ELR (cell line): Measurements from ENCODE around the gene CWC25.
"Not testable (repeated sequence)": the region's sequence is repeated elsewhere in the genome, so short reads cannot be mapped to it uniquely, and the experiment has no call there.

Experiments used
- DNase-seq: peaks from one replicate; pipeline ENCODE4 v3.0.0-alpha.2; 2015; ENCODE audit warnings: low read depth

CWC25 gene

DNA sequence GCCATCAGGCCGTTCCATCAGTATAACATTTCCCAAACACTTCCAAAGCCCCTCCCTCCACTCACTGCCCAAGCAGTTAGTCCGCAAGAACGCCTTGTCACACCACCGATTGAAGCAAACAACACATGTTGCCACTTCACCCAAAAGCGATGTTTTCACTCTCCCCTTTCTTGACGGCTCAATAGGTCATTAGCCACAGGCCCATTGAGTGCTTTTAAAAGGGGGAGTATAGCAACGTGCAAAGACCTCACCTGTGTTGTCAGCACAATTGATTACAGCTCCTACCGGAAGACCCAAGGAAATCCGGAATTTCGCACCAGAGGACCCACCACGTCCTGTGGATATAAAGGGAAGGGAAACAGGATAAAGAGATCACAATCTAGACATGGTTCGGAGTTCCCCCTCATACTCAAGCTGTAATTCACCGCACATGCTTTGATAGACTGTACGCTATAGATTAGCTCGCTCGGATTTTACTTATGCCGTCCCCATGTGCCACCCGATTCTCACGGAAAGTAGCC lies 27.7 kb upstream of the CWC25 start:
- DNase-seq = peak; percentile 37

DNA sequence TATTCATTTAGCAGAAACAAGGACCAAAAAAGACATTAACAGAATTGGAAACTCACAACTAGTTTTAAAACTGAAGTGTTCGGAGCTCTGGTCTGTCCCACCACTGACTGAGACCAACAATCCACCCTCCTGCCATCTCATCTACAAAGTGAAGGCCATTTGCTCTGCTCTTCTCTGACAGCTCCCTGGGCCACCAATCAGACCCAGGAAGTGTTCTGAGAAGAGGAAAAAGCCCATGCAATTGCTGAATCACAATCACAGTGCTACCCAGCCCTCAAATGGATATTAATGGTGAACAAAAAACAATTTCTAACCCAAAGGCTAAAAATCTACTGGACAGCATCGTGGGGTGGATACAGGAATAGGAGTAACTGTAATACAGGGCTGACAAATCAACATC lies 26.3 kb upstream of the CWC25 start:
- DNase-seq = peak; percentile 42

DNA sequence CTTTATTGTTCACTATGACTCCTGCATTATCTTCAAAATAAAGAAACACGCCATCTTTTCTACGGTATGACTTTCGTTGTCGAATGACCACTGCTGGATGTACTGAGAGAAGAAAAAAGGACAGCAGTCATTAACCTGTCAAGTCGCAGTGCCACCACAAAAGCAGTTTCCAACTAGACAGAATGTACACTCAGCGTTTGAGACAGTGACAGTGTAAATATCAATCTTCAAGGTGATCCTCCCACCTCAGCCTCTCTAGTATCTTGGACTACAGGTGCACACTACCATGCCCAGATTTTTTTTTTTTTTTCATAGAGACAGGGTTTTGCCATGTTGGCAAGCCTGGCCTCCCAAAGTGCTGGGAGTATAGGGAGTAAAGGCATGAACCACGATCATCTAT lies 25.3 kb upstream of the CWC25 start:
- DNase-seq = no peak

DNA sequence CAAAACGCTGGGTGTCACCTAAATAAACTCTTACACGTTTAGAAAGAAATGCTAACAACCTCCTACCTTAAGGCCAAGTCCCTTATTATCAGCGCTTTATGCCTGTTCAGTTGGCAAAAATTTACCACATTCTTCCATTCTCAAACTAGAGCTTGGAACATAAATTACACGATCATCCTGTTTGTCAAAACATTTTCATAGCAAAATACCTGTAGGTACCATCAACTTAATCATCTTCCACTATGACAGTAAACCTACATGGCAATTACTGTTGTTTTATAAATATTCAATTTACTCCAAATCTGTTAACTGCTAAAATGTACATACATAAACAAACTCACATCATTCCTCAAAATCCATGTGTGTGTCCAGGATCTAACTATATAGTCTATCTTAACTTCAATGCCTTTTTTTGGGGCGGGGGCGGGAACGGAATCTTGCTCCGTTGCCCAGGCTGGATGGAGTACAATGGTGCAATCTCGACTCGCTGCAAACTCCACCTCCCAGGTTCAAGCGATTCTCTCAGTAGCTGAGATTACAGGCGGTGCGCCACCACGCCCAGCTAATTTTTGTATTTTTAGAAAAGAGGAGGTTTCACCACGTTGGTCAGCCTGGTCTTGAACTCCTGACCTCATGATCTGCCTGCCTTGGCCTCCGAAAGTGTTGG lies 24.0 kb upstream of the CWC25 start:
- DNase-seq = no peak

DNA sequence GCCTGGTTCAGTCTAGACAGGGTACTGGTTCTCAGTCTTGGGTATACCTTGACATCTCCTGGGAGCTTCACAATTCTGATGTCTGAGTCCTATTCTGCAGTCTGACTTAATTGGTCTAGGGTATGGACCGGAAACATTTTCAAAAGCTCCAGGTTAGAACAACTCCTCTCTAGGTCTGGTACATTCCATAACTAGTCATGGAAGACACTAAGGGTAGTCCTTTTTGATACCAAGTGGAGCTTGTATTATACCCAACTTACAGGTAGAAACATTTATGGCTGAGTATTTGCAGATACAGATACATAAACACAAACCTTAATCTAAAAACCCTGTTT lies 23.4 kb upstream of the CWC25 start:
- DNase-seq = no peak

DNA sequence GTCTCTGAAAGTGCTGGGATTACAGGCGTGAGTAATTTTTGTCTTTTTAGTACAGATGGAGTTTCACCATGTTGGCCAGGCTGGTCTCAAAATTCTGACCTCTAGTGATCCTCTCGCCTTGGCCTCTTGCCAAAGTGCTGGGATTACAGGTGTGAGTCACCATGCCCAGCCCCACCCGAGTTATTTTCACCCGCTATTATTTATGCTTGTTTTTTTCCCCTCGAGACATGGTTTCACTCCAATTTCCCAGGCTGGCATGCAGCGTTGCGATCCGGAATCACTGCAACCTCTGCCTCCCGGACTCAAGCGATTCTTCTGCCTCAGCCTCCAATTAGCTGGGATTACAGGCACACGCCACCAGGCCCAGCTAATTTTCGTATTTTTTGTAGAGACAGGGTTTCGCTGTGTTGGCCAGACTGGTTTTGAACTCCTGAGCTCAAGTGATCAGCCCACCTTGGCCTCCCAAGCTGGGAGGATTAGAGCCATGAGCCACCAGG lies 19.2 kb upstream of the CWC25 start:
- no peak for DNase-seq

DNA sequence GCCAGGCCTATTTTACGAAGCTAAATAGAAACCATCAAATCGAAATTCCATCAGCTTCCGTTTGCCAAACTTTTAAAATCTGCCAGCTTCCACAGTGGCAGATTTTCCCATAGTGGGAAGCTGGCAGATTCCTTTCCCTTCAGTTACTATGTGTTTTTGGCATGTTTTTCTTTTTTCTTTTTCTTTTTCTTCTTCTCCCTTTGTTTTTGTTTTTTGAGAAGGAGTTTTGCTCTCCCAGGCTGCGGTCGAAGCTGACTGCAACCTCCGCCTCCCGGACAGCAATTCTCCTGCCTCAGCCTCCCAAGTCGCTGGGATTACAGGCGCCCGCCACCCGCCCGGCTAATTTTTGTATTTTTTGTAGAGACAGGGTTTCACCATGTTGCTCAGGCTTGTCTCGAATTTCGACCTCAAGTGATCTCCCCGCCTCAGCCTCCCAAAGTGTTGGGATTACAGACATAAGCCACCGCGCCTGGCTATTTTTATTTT lies 684 bp upstream of the CWC25 start:
- DNase-seq = no peak

DNA sequence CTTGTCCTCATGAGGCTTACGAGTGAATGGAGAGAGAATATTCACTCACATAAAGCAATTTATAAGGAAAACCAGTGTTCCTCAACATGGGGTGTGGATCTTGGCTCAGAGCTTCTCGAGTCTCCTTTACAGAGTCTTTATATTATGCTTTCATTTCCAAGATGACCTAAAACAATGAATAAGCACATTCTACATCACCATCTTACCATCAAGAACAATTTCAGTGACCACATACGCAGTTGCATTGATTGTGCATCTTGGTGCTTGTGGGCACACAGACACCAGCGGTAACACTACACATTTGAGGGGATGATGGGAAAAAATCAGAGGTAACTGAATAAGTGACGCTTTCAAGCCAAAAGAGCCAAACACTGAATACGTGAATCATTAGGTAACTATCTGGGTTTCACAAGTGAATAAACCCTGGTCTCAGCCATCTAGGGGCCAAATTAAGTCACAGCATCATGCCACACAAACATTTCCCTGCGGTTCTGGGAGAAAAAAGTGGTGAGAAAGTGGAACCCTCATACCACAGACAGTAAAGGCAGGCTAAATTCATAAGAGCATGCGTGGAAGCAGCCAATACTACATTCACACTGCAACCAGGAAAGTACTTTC lies 9.4 kb downstream of the CWC25 start:
- peak; percentile 84 for DNase-seq

DNA sequence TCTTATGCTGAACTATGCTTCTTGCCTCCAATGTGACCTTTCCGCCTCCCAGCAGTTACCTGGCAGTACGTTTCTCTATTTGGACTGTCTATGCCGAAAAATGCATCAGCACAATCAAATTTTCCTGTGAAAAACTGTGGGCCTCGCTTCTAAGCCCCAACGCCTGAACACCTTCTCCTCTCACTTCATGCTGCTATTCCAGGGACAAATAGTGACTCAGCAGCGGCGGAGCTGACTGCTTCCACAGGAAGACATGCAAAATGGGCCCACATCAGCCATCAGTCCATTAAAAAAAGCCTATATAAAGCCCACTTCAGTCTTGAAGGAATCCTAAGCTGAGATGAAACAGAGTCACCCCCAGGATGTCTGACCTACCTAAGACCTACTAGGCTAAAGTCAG lies 15.3 kb downstream of the CWC25 start:
- DNase-seq = no peak

DNA sequence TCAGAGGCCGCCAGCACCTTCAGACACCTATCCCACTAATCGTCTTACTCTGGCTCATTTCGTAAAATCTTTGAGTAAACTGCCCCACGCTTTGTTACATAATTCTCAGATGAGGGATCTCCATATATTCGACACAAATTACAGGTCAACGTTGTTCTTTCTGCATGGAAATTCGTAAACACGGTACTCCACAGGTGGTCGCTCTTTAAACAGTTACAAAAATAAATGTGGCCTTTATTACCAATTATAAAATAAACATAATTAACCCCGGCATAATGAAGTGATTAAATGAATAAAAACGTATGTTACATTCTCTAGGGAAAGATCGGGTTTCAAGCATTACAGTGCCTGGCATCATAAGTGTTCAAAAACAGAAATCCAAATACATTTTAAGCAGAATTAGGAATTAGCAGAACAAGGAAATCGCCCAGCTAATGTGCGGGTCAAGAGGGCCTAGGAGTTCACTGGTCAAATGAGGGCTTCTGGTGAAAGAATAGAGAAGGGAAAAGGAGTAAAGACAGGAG lies 24.8 kb downstream of the CWC25 start:
- DNase-seq = no peak

DNA sequence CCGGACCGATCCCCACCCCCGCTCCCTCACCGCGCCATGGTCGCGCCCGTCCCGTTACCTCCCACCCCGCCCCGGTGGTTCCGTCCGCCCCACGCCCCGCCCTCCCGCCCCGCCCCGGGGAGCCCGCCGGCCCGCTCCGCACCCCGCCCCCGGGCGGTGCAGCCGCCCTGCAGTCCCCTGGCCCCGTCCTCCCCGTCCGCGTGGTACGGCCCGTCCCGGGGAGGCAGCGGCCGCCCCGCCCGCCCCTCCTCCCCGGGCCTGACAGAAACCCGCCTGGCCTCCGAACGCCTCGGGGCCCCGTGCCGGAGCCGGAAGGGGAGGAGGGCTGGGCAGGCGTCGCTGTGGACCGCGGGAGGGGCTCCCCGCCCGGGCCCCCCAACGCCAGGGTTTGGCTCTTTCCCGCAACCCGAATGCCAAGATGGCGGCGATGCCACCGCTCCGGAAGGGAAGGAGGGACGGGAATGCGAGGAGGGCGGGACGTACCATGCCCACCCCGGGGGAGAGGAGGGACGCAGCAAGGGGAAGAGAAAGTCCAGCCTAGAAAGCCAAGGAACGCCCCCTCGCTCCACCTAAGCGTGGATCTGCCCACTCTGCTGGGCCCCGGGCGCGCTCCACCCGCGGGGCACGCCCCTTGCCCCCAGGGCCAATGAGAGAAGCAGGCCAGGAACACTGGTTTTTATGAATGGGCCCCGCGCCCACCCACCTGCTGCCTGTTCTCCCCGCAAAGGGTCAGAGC lies 25.5 kb downstream of the CWC25 start, which contains the start of gene PIP4K2B:
Gene PIP4K2B, minus strand, starts transcription at position 56 of the 736 bp plus-strand sequence. CDS start 132 bp downstream, outside the sequence.
- peak; percentile 99 for DNase-seq

DNA sequence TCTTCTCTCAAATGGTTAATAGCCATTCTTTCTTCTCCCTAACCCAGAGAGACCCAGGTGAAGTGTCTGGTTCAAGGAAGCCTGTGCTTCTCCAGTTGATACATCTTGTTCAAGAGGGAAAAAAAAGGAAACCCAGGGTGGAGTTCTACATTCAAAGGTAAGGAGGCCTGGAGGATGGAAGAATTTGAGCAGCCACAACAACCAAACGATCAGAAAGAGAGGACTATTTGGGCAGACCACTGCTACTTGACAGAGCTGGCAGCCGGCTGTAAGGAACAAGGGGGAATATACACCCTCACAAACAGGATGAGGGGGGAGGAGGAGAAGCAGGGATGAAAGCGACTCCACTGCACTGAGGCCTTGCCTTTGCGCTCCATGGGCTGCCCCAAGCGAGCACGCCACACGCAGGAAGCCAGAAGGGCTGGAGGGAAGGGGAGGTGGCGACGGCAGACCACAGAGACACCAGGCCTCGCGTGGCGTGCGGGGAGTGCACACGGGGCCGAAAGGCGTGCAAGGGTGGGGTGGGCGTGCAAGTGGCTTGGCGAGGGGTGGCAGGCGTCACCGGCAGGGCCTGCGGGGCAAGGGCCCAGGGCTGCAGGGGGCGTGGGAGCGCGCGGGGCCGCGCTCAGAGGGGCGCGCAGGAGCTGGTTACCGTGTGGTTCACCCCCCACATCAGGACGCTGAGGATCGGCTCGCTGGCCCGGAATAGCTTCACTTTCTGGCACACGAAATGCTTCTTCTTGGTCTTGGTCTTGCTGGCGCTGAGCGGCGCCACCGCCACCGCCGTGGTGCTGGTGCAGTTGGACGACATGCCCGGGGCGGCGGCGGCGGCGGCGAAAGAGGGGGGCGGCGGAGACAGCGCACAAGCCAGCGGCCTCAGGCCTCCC lies 26.3 kb downstream of the CWC25 start:
- peak; percentile 63 for DNase-seq

DNA sequence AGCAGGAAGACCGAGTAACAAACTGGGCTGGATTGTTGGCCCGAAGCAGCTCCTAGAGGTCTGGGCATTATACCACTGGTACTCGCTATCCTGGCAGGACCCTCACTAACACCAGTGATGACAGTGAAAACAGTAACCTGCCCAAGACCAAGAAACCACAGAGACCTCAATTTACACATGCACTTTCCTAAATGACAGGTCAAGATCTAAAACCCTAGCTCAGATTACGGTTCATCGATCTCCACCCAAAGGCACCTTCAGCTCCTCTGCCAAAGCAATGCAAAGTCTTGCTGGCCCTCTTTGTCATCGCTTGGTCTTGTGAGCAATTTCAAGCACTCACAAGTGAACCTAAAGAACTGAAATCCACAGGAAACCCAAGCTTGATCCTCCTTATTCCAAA lies 27.3 kb downstream of the CWC25 start:
- no peak for DNase-seq

DNA sequence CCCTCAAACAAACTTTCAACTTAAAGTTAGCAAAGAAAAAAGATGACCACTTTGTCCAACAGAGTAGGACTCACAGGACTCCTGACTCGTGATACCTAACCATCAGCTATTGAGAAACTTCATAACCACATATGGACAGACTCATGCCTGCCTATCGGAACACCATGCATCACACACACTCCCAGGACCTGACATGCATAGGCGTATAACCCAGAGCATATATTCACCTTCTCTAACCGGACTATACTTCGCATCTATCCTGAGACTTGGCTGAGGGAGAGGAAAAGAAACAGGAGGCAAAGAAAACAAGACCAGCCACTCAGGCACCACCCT lies 28.0 kb downstream of the CWC25 start:
- peak; percentile 48 for DNase-seq

DNA sequence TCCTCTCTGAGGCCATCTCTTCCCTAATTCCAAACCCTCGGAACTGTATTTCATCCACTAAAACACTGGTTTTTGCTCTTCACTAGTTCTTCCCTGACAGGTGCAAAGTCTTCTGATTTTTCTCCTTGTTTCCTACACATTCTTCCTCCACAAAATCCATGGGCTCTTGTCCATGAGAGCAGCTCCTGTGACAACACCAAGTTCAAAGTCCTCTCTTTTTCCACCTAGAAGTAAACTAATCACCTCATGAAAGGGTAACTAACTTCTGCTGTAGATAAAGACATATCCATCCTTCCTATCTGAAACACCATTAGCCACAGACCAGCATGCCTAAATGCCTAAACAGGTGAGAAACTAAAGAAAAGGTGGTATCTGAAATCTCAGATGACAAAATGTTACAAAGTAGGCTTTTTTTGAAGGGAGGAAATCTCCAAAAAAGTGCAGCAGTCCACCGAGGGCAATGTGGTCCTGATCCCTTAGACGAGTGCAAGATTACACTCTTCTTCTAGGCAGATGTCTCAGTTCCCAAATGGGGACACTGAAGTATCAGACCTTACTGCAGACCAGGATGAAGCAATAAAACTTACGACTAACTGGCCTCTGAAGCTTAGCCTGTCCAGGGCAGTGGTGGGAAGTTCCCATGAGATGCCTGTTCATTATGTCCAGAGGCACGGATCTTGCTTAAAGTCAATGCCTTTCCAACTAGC lies 28.5 kb downstream of the CWC25 start:
- DNase-seq = no peak

DNA sequence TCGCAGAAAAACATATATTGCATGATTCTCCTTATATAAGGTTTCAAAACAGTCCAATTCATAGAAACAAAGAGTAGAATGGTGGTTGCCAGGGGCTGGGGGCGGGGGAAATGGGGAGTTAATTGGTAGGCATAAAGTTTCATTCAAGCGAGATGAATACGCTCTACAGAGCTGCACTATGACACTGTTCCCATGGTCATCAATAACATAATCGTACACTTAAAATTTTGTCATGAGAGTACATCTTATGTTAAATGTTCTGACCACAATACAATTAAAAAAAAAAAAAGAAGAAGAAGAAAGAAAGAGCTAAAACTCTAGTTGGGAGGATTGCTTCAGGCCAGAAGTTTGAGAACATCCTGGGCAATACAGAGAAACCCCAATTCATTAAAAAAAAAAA lies 30.9 kb downstream of the CWC25 start:
- DNase-seq = no peak

DNA sequence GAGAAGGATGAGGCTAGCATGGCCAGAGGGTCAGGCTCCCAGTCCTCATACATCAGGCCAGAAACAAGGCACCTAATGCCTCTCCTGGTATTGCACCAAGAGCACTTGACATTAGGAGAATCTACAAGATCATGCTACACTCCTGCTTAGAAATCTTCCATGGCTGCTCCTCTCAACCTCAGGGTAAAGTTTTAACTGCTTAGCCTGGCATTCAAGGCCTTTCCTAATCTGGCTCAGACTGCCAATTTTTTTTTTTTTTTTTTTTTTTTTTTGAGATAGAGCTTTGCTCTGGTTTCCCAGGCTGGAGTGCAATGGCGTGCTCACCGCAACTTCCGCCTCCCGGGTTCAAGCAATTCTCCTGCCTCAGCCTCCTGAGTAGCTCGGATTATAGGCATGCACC lies 34.0 kb downstream of the CWC25 start:
- no peak for DNase-seq

DNA sequence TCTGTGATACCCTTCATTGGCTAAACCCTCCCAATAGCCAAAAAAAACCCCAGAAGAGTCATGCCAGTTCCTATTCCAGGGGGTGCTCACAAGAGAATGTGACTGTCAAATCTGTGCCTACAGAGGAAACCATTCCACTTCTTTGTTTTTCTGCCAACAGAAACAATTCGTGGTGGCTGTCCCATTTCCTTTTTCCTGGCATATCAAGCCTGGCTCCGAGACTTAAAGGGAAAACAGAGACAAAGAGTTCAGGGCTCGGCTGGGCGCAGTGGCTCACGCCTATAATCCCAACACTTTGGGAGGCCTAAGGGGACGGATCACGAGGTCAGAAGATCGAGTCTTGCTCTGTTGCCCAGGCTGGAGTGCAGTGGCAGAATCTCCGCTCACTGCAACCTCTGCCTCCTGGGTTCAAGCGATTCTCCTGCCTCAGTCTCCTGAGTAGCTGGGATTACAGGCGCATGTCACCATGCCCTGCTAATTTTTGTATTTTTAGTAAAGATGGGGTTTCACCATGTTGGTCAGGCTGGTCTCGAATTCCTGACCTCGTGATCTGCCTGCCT lies 34.9 kb downstream of the CWC25 start:
- not testable (repeated sequence) for DNase-seq

DNA sequence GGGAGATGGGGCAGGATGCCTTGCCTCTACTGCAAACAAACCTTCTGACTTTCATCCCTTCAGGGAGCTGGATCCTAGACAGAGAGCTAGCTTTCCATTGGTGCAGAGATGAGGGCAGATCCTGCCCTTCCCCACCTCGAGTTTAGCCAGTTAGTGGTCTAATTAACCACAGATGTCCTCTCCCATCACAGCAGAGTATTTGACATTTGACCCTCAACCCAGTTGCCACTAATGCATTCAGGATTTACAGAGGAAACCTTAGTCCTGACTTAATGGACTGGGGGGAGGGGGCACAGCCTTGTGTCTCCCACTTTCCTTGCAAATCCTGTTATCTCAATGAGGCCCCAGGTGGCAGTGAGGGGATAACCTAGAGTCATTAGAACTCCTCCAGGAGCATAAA lies 35.9 kb downstream of the CWC25 start:
- no peak for DNase-seq

DNA sequence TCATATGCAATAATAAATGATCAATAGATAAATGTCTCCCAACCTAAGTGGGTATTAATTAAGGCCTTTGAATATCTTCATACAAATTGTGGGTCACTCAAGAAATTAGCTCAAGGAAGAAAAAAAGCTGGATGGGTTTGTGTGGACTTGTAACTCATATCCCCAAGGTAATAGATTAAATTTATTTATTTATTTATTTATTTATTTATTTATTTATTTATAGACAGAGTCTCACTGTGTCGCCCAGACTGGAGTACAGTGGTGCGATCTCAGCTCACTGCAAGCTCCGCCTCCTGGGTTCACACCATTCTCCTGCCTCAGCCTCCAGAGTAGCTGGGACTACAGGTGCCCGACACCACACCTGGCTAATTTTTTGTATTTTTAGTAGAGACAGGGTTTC lies 37.1 kb downstream of the CWC25 start:
- not testable (repeated sequence) for DNase-seq

DNA sequence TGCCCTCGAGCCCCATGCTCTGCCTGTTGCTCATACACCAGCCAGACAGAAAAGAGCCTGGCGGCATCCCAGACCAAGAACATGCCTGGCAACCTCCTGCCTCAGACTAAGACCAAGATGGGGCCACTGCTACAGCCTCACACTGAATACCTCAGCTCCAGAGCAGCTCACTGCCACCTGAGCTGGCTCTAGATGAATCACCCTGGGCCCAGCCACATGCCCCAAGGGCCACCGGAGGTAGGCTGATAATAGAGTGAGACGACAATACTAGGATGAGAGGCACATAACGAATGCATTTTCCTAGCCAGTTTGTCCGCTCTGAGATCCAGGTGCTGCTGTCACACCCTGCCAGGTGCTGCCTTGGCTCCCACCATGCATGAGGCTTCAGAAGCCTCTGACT lies 38.7 kb downstream of the CWC25 start:
- DNase-seq = no peak
